H1 (cell line): ENCODE measurements around the gene FIS1. TPM values are rescaled to one million over a fixed set of nuclear protein-coding genes. Genes with fewer than 3 reads are reported as not detected.

Experiments used
- BACH1 ChIP-seq: IDR thresholded peaks from 2 replicates; pipeline ENCODE4 v1.6.1; 2012; ENCODE audit warnings: low read length, improper control_type of control experiment
- EZH2 ChIP-seq: fragments of 200-600 bp; sonication (generic); IDR thresholded peaks from 2 replicates; pipeline ENCODE4 v1.7.1; 2012; ENCODE audit warnings: low read depth, mild to moderate bottlenecking, moderate library complexity, low read length, inconsistent platforms; ENCODE audit not compliant: severe bottlenecking
- FOSL1 ChIP-seq: IDR thresholded peaks from 2 replicates; pipeline ENCODE4 v1.6.1; 2011; ENCODE audit warnings: mild to moderate bottlenecking, low read depth, low read length, moderate library complexity; ENCODE audit not compliant: insufficient read depth
- SAP30 ChIP-seq: fragments of 300-600 bp; sonication (generic); IDR thresholded peaks from 2 replicates; pipeline ENCODE4 v1.7.1; 2012; ENCODE audit warnings: low read length, moderate library complexity, mild to moderate bottlenecking, inconsistent platforms; ENCODE audit not compliant: insufficient read depth, insufficient replicate concordance
- YY1 ChIP-seq: IDR thresholded peaks from 2 replicates; pipeline ENCODE4 v1.6.1; 2011; ENCODE audit warnings: low read depth, mild to moderate bottlenecking, low read length
- polyA plus RNA-seq, 7 experiments: library from polyadenylated mRNA; depleted of rRNA in 3 of 7; stranded (reverse) in 5 of 7; unstranded in 2 of 7; fragments of >200 nt in 5 of 7; fragments of 200-250 nt in 2 of 7; gene quantifications; 1 replicate in 5 of 7; 2 replicates in 1 of 7; 4 replicates in 1 of 7; pipeline versions ENCODE4 v1.2.1 to v1.2.3, GENCODE V29; 2011 to 2013; ENCODE audit warnings: missing spikeins in 2 of 7, mixed read lengths in 2 of 7
- total RNA-seq: library from RNA; stranded (reverse); fragmentation: NEBNext Ultra II Directional; extraction: Animal tissue kit (Norgen Biotek cat#: 25700); gene quantifications from 2 replicates; pipeline ENCODE4 v1.2.1, GENCODE V29; 2021
- TF ChIP-seq, protein P1 (sequence below): fragments of 300-600 bp; sonication (generic); IDR thresholded peaks from 2 replicates; pipeline ENCODE4 v1.7.1; 2012; ENCODE audit warnings: low read length, moderate library complexity, mild to moderate bottlenecking, inconsistent platforms; ENCODE audit not compliant: insufficient replicate concordance

Gene FIS1
- total and polyA plus RNA-seq, 2 of the 8 experiments (the other 6 are each of a cell fraction or from before 2014, with no cell fraction given): 128 to 195 TPM

DNA sequence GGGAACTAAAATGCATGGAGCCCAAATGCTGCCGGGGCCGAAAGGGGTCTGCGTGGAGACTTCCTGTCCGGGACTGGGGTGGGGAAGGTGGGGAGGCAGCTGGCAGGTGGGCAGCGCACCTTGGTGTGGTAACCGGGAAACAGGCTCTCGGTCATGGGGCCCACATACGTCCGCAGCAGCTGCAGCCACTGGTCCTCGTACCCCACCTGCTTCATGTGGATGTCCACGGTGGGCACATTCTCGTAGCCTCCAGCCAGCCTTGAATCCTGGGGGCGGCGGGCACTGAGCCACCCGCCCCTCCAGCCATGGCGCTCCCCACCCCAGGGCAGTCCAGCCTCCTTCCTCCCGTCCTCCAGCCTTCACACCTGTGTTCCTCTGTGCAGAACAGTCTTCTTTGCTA is 37.4 kb downstream of the FIS1 start (continued):
- TF ChIP-seq, protein P1, sequence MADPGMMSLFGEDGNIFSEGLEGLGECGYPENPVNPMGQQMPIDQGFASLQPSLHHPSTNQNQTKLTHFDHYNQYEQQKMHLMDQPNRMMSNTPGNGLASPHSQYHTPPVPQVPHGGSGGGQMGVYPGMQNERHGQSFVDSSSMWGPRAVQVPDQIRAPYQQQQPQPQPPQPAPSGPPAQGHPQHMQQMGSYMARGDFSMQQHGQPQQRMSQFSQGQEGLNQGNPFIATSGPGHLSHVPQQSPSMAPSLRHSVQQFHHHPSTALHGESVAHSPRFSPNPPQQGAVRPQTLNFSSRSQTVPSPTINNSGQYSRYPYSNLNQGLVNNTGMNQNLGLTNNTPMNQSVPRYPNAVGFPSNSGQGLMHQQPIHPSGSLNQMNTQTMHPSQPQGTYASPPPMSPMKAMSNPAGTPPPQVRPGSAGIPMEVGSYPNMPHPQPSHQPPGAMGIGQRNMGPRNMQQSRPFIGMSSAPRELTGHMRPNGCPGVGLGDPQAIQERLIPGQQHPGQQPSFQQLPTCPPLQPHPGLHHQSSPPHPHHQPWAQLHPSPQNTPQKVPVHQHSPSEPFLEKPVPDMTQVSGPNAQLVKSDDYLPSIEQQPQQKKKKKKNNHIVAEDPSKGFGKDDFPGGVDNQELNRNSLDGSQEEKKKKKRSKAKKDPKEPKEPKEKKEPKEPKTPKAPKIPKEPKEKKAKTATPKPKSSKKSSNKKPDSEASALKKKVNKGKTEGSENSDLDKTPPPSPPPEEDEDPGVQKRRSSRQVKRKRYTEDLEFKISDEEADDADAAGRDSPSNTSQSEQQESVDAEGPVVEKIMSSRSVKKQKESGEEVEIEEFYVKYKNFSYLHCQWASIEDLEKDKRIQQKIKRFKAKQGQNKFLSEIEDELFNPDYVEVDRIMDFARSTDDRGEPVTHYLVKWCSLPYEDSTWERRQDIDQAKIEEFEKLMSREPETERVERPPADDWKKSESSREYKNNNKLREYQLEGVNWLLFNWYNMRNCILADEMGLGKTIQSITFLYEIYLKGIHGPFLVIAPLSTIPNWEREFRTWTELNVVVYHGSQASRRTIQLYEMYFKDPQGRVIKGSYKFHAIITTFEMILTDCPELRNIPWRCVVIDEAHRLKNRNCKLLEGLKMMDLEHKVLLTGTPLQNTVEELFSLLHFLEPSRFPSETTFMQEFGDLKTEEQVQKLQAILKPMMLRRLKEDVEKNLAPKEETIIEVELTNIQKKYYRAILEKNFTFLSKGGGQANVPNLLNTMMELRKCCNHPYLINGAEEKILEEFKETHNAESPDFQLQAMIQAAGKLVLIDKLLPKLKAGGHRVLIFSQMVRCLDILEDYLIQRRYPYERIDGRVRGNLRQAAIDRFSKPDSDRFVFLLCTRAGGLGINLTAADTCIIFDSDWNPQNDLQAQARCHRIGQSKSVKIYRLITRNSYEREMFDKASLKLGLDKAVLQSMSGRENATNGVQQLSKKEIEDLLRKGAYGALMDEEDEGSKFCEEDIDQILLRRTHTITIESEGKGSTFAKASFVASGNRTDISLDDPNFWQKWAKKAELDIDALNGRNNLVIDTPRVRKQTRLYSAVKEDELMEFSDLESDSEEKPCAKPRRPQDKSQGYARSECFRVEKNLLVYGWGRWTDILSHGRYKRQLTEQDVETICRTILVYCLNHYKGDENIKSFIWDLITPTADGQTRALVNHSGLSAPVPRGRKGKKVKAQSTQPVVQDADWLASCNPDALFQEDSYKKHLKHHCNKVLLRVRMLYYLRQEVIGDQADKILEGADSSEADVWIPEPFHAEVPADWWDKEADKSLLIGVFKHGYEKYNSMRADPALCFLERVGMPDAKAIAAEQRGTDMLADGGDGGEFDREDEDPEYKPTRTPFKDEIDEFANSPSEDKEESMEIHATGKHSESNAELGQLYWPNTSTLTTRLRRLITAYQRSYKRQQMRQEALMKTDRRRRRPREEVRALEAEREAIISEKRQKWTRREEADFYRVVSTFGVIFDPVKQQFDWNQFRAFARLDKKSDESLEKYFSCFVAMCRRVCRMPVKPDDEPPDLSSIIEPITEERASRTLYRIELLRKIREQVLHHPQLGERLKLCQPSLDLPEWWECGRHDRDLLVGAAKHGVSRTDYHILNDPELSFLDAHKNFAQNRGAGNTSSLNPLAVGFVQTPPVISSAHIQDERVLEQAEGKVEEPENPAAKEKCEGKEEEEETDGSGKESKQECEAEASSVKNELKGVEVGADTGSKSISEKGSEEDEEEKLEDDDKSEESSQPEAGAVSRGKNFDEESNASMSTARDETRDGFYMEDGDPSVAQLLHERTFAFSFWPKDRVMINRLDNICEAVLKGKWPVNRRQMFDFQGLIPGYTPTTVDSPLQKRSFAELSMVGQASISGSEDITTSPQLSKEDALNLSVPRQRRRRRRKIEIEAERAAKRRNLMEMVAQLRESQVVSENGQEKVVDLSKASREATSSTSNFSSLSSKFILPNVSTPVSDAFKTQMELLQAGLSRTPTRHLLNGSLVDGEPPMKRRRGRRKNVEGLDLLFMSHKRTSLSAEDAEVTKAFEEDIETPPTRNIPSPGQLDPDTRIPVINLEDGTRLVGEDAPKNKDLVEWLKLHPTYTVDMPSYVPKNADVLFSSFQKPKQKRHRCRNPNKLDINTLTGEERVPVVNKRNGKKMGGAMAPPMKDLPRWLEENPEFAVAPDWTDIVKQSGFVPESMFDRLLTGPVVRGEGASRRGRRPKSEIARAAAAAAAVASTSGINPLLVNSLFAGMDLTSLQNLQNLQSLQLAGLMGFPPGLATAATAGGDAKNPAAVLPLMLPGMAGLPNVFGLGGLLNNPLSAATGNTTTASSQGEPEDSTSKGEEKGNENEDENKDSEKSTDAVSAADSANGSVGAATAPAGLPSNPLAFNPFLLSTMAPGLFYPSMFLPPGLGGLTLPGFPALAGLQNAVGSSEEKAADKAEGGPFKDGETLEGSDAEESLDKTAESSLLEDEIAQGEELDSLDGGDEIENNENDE: no peak
- no peak for TF ChIP-seq EZH2
- no peak for TF ChIP-seq SAP30
- TF ChIP-seq BACH1: no peak
- TF ChIP-seq YY1: no peak
- no peak for TF ChIP-seq FOSL1
